Omental fat pad (tissue), 4 donors: ENCODE measurements around the gene COPS4. TPM values are rescaled to one million over a fixed set of nuclear protein-coding genes. Genes with fewer than 3 reads are reported as not detected.
"Not testable (repeated sequence)": the region's sequence is repeated elsewhere in the genome, so short reads cannot be mapped to it uniquely, and the experiment has no call there.

Experiments
- ATAC-seq: fragments of 150-250 bp; one replicate; pipeline ENCODE4 v1.9.1; 2016; ENCODE audit warnings: mild to moderate bottlenecking, moderate library complexity; ENCODE audit not compliant: low FRiP score
- DNase-seq: peaks from one replicate; pipeline ENCODE4 v3.0.0-alpha.2; 2019; ENCODE audit warnings: low spot score
- total RNA-seq, 4 donors: library from RNA; depleted of rRNA; stranded (reverse); fragments of >200 nt; gene quantifications; one replicate each; pipeline ENCODE4 v1.1.0, GENCODE V29; 2016
- TF ChIP-seq, protein P1 (sequence below), 3 donors: fragments of 450-650 bp; IDR thresholded peaks; one replicate each; pipeline ENCODE4 v1.5.1; 2016 to 2017; ENCODE audit warnings: antibody characterized with exemption in 3 of 3, mild to moderate bottlenecking in 3 of 3, moderate library complexity in 2 of 3

The COPS4 gene
- total RNA-seq, 4 donors from 2014 or later: 30.3 to 47.1 (median 39.1) TPM

DNA sequence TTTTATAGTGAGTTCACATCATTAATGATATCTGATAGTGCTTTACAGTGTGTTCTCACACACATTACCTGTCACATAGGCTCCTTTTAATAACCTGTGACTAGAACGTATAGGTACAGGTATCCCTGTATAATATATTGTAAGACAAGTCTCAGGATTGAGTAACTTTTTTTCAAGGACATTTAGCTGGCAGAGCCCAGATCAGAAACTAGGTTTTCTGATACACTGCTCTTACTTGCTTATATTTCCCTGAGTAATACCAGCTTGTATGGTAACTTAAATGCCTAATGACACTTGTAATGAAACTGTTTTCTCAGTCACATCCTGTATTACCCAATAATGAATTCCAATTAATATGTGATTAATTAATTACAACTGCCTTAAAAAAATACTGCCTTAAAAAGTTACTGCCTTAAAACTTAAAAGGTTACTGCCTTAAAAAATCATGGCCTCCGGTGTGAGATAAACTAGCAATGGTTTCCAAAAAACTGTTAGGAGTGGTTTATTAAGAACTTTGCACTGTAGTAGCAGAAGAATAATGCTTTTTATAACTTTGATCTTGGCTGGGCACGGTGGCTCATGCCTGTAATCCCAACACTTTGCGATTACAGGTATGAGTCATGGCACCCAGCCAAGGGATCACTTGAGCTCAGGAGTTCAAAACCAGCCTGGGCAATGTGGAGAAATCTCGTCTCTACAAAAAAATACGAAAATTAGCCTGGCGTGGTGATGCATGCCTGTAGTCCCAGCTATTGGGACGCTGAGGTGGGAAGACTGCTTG is 11.9 kb downstream of the COPS4 start:
- TF ChIP-seq, protein P1, sequence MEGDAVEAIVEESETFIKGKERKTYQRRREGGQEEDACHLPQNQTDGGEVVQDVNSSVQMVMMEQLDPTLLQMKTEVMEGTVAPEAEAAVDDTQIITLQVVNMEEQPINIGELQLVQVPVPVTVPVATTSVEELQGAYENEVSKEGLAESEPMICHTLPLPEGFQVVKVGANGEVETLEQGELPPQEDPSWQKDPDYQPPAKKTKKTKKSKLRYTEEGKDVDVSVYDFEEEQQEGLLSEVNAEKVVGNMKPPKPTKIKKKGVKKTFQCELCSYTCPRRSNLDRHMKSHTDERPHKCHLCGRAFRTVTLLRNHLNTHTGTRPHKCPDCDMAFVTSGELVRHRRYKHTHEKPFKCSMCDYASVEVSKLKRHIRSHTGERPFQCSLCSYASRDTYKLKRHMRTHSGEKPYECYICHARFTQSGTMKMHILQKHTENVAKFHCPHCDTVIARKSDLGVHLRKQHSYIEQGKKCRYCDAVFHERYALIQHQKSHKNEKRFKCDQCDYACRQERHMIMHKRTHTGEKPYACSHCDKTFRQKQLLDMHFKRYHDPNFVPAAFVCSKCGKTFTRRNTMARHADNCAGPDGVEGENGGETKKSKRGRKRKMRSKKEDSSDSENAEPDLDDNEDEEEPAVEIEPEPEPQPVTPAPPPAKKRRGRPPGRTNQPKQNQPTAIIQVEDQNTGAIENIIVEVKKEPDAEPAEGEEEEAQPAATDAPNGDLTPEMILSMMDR (IDR thresholded peaks at IDR 0.05): no peak
- DNase-seq (no peak), ATAC-seq (no peak)

DNA sequence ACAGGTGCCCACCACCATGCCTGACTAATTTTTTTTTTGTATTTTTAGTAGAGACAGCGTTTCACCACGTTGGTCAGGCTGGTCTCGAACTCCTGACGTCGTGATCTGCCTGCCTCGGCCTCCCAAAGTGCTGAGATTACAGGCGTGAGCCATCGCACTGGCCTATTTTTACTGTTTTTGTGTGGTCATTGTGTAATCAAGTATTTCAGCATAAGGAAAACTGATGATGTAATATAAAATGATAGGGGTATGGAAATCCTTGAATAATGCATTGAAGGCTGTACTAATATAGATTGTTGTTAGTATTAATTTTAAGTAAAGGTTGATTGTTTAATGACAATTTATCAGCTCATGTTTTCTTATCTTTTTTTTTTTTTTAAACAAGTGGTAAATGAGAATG is 13.8 kb downstream of the COPS4 start:
- ATAC-seq: not testable (repeated sequence)

DNA sequence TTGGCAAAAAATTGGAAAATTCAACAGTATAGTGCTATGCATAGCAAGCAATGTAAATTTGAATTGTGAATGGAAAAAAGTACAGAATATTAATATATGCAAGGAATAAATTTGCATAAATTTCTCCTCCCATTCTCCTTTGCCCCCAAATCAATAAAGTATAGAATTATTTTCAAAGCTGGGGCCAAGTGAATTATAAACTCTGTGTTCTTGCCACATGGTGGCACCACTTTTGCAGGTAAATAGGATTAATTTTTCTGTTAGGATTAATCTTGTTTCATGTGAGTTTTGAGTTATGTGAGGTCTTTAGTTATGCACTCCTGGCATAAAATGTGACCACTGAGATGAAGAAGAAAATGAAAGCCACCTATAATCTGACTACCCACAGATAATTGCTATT is 19.9 kb downstream of the COPS4 start:
- DNase-seq (no peak), ATAC-seq (no peak)
- TF ChIP-seq, protein P1 (IDR thresholded peaks at IDR 0.05): no peak

More for the DNA sequence above, 13.8 kb downstream of the COPS4 start:
- not testable (repeated sequence) for DNase-seq

DNA sequence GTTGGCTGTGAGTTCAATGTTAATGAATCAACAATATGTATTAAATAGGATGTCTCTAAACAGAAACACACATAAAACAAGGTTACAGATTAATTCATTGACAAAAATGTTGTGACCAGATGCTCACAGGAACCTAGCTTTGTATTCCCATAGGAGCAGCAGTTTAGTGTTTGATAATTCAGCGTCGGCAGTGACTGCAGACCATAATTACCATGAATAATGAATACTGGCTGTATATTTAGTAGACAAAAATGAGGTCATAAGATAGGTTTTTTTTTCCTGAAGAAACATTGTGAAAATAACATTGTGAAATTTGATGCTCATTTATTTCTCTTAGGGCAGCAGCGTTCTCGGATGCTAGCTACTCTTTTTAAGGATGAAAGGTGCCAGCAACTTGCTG is 27.8 kb downstream of the COPS4 start:
- ATAC-seq: no peak
- TF ChIP-seq, protein P1 (IDR thresholded peaks at IDR 0.05): no peak
- DNase-seq: no peak

DNA sequence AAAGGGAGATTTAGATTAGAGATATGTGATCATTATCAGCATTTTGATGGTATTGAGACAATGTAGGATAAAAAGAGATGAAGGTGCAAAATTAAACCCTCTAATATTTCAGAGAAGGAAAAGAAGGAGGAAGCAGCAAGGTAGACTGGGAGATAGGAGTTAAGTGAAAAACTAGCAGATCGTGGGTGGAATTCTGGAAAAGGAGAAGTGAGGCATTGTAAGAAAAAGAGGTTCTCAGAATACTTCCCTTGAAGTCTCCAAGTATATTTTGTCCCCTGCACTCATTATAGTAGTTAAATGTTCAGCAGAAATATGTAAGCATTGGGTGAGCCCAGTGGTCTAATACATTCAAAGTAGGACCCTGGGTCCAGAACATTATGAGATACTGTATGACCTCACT is 30.3 kb downstream of the COPS4 start:
- DNase-seq: no peak
- no peak for ATAC-seq
- TF ChIP-seq, protein P1 (IDR thresholded peaks at IDR 0.05): no peak

DNA sequence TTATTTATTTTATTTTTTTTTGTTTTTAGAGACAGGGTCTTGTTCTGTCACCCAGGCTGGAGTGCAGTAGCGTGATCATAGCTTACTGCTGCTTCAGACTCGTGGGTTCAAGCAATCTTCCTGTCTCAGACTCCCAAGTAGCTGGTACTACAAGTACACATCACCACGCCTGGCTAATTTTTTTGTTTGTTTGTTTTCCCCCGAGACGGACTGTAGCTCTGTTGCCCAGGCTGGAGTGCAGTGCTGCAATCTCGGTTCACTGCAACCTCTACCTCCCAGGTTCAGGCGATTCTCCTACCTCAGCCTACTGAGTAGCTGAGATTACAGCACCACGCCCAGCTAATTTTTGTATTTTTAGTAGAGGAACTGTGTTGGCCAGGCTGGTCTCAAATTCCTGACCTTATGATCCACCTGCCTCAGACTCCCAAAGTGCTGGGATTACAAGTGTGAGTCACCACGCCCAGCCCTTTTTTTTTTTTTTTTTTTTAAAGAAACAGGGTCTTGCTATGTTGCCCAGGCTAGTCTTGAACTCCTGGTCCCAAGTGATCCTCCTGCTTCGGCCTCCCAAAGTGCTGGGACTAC is 32.2 kb downstream of the COPS4 start:
- TF ChIP-seq, protein P1 (IDR thresholded peaks at IDR 0.05): no peak
- no peak for ATAC-seq
- DNase-seq: no peak

DNA sequence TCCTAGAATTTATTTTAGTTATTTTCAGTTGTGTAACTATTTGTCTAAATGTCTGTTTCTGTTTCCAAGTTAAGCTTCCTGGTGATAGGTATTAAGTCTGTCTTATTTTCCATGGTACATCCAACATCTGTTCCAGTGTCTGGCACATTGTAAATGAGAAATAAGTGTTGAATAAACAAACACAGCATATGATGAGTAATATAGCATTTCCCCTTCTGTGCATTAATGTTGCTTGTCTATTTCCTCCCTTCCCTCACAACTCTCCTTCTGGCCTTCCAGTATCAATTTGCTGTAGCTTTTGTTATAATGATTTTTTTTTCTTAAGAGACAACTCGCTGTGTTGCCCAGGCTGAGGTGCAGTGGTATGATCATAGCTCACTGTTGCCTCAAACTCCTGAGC is 36.1 kb downstream of the COPS4 start:
- no peak for DNase-seq
- no peak for ATAC-seq
- TF ChIP-seq, protein P1 (IDR thresholded peaks at IDR 0.05): no peak
